CD14-positive monocyte (primary cell): Measurements from ENCODE around the gene TGM4. TPM values are rescaled to one million over a fixed set of nuclear protein-coding genes. Genes with fewer than 3 reads are reported as not detected.
A peak's percentile ranks its signal among the peaks of the same experiment; 100 is the strongest.

Experiments
- DNase-seq, 3 donors: peaks; one replicate each; pipeline ENCODE4 v3.0.0-alpha.2; 2011 to 2022
- H2AFZ ChIP-seq: 2 replicates; pipeline ENCODE4 v1.6.0; 2012; ENCODE audit warnings: mild to moderate bottlenecking, low read depth, low read length, inconsistent platforms; ENCODE audit not compliant: insufficient read depth, poor library complexity, severe bottlenecking
- H3K27ac ChIP-seq, 2 donors: 1 replicate in 1 of 2; 2 replicates in 1 of 2; pipeline ENCODE4 v1.5.1; 2012 to 2013; ENCODE audit warnings: low read length in 2 of 2, control low read depth in 1 of 2, inconsistent platforms in 1 of 2, low read depth in 1 of 2, mild to moderate bottlenecking in 1 of 2
- H3K27me3 ChIP-seq, 2 donors: one replicate each; pipeline versions ENCODE4 v1.6.0 to v1.6.1; 2011 to 2013; ENCODE audit warnings: low read length in 2 of 2; ENCODE audit not compliant: control insufficient read depth in 2 of 2, insufficient read depth in 2 of 2
- H3K36me3 ChIP-seq, 2 donors: replicated peaks in 1 of 2; 1 replicate in 1 of 2; 2 replicates in 1 of 2; pipeline versions ENCODE4 v1.5.1 to v1.6.1; 2012 to 2013; ENCODE audit warnings: low read length in 2 of 2, control low read depth in 1 of 2, inconsistent platforms in 1 of 2, mild to moderate bottlenecking in 1 of 2; ENCODE audit not compliant: insufficient read depth in 2 of 2, control insufficient read depth in 1 of 2
- H3K4me1 ChIP-seq, 2 donors: 1 replicate in 1 of 2; 2 replicates in 1 of 2; pipeline versions ENCODE4 v1.5.1 to v1.6.1; 2012 to 2013; ENCODE audit warnings: low read length in 2 of 2, control low read depth in 1 of 2, inconsistent platforms in 1 of 2, mild to moderate bottlenecking in 1 of 2, moderate library complexity in 1 of 2; ENCODE audit not compliant: insufficient read depth in 2 of 2, control insufficient read depth in 1 of 2
- H3K4me2 ChIP-seq: replicated peaks from 2 replicates; pipeline ENCODE3; 2012; ENCODE audit warnings: low read length, moderate library complexity, mild to moderate bottlenecking; ENCODE audit not compliant: poor library complexity, severe bottlenecking; ENCODE audit errors: extremely low read depth
- H3K4me3 ChIP-seq, 3 experiments: fragments of 200-600 bp in 1 of 3; sonication (generic) in 1 of 3; replicated peaks in 1 of 3; 1 replicate in 2 of 3; 2 replicates in 1 of 3; pipeline ENCODE4 v1.5.1; 2011 to 2013; ENCODE audit warnings: low read length in 3 of 3, mild to moderate bottlenecking in 3 of 3, control low read depth in 2 of 3, low read depth in 2 of 3, inconsistent platforms in 1 of 3, moderate library complexity in 1 of 3
- H3K79me2 ChIP-seq: 2 replicates; pipeline ENCODE4 v1.6.0; 2012; ENCODE audit warnings: mild to moderate bottlenecking, control low read depth, inconsistent platforms, low read length, moderate library complexity; ENCODE audit not compliant: insufficient read depth
- H3K9ac ChIP-seq: 2 replicates; pipeline ENCODE4 v1.6.0; 2017; ENCODE audit warnings: low read length, mild to moderate bottlenecking; ENCODE audit not compliant: insufficient read depth, poor library complexity, severe bottlenecking
- H3K9me3 ChIP-seq, 2 donors: replicated peaks in 1 of 2; 1 replicate in 1 of 2; 2 replicates in 1 of 2; pipeline versions ENCODE4 v1.5.1 to v1.6.1; 2012 to 2013; ENCODE audit warnings: low read length in 2 of 2, control low read depth in 1 of 2; ENCODE audit not compliant: control insufficient read depth in 1 of 2, insufficient read depth in 1 of 2
- H4K20me1 ChIP-seq: 2 replicates; pipeline ENCODE4 v1.6.0; 2012; ENCODE audit warnings: mild to moderate bottlenecking, low read length, control low read depth, moderate library complexity; ENCODE audit not compliant: insufficient read depth
- H3K27ac Mint-ChIP-seq, 7 donors: one replicate each; pipeline ENCODE4 v1.8.0; 2020; ENCODE audit warnings: mild to moderate bottlenecking in 7 of 7, mixed read lengths in 7 of 7, moderate library complexity in 6 of 7, inconsistent platforms in 2 of 7
- H3K27me3 Mint-ChIP-seq, 3 donors: one replicate each; pipeline ENCODE4 v1.8.0; 2021 to 2022; ENCODE audit warnings: low read depth in 3 of 3, mild to moderate bottlenecking in 3 of 3, mixed read lengths in 3 of 3, moderate library complexity in 3 of 3, inconsistent platforms in 1 of 3
- H3K36me3 Mint-ChIP-seq, 2 donors: one replicate each; pipeline ENCODE4 v1.8.0; 2020; ENCODE audit warnings: mixed read lengths in 2 of 2, inconsistent platforms in 1 of 2, mild to moderate bottlenecking in 1 of 2
- H3K4me1 Mint-ChIP-seq: one replicate; pipeline ENCODE4 v1.8.0; 2020; ENCODE audit warnings: mild to moderate bottlenecking, mixed read lengths
- H3K4me3 Mint-ChIP-seq, 2 donors: one replicate each; pipeline ENCODE4 v1.8.0; 2020; ENCODE audit warnings: mild to moderate bottlenecking in 2 of 2, mixed read lengths in 2 of 2, moderate library complexity in 1 of 2
- H3K9me3 Mint-ChIP-seq, 7 donors: one replicate each; pipeline ENCODE4 v1.8.0; 2020 to 2022; ENCODE audit warnings: mixed read lengths in 7 of 7, mild to moderate bottlenecking in 6 of 7, moderate library complexity in 6 of 7, inconsistent platforms in 2 of 7
- CTCF ChIP-seq: fragments of 200-600 bp; IDR thresholded peaks from one replicate; pipeline ENCODE4 v1.8.0; 2022; ENCODE audit warnings: antibody characterized with exemption, mild to moderate bottlenecking
- WGBS: methylation state at CpG from one replicate; pipeline ENCODE4 v1.1.5; 2013; ENCODE audit warnings: missing lambda C conversion rate; ENCODE audit not compliant: insufficient coverage; 5-methylcytosine and 5-hydroxymethylcytosine counted together
- intact Hi-C, 2 donors: fragments of 100-400 bp; cut with micrococcal nuclease; formaldehyde crosslinking; loops; one replicate each; pipeline versions ENCODE4 v1.15.0 to v1.15.1; 2023
- polyA plus RNA-seq, 3 donors: library from polyadenylated mRNA; depleted of rRNA in 1 of 3; unstranded in 2 of 3; stranded (reverse) in 1 of 3; fragments of 300-500 nt in 2 of 3; fragments of >200 nt in 1 of 3; fragmentation: Illumina TruSeq in 2 of 3; gene quantifications; 1 replicate in 2 of 3; 2 replicates in 1 of 3; pipeline ENCODE4 v1.2.3, GENCODE V29; 2012 to 2021

Gene TGM4
- polyA plus RNA-seq, 3 donors = 0.04 TPM; not detected in 2

DNA sequence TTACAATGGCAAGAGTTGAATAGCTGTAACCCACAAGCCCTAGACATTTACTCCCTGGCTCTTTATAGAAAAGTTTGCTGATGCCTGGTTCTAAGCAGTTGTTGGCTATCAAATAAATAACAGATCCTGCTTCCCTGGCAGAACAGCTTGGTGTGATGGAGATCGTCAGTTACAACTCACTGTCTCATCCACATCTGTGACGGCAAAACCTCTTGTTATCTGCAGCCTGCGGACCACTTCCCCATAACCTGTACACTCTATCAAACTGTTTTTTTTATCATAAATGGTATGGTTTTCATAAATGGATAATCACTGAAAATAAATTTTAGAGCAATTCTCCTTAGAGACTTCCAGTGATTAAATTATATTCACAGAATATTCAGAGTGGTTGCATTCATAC is 87.5 kb downstream of the TGM4 start:
- DNase-seq = no peak
- Histone ChIP-seq H3K4me2 (no peak overlapping the region), H4K20me1 (peaks cover 83% of the 10 kb centered on the region), H3K27me3 (no peaks in the 10 kb centered on the region), H2AFZ (no peak overlapping the region), H3K27ac (no peak overlapping the region), H3K4me1 (peaks cover 38 to 61% of the 10 kb centered on the region in 2 donors), H3K9ac (no peak overlapping the region), H3K36me3 (peaks cover 18 to 28% of the 10 kb centered on the region in 2 donors), H3K9me3 (no peaks in the 10 kb centered on the region), H3K4me3 (no peak overlapping the region), H3K79me2 (peaks cover 99% of the 10 kb centered on the region)
- H3K9me3 Mint-ChIP-seq = no peaks in the 10 kb centered on the region
- WGBS = no CpG with 5 or more reads among the region's 3 CpGs
- peaks cover 24 to 32% of the 10 kb centered on the region in 2 donors for H3K36me3 Mint-ChIP-seq
- H3K4me3 Mint-ChIP-seq = no peak overlapping the region
- intact Hi-C loops = no loop called here
- peaks cover 0 to 2% (median 0%) of the 10 kb centered on the region in 3 donors for H3K27me3 Mint-ChIP-seq
- TF ChIP-seq CTCF = no peak
- H3K4me1 Mint-ChIP-seq = peaks cover 62% of the 10 kb centered on the region
- peak overlapping the region in 1 of 7 donors; percentile 43 for H3K27ac Mint-ChIP-seq

- Histone ChIP-seq H3K27ac (no peak overlapping the region), H4K20me1 (peaks cover 91% of the 10 kb centered on the region), H3K9me3 (no peaks in the 10 kb centered on the region), H2AFZ (no peak overlapping the region), H3K9ac (no peak overlapping the region), H3K4me3 (no peak overlapping the region), H3K27me3 (no peaks in the 10 kb centered on the region), H3K36me3 (peaks cover 14 to 19% of the 10 kb centered on the region in 2 donors), H3K4me2 (no peak overlapping the region), H3K4me1 (peaks cover 47 to 70% of the 10 kb centered on the region in 2 donors), H3K79me2 (peaks cover 99% of the 10 kb centered on the region)
- Mint-ChIP-seq H3K4me1 (peaks cover 68% of the 10 kb centered on the region), H3K27me3 (peaks cover 0 to 2% (median 0%) of the 10 kb centered on the region in 3 donors), H3K36me3 (peaks cover 16 to 23% of the 10 kb centered on the region in 2 donors), H3K4me3 (no peak overlapping the region), H3K9me3 (no peaks in the 10 kb centered on the region), H3K27ac (peak overlapping the region in 2 of 7 donors; percentile 3 to 76)
- TF ChIP-seq CTCF = no peak
- DNase-seq = no peak
- intact Hi-C loops = no loop called here
- 100% methylated on average over 4 of the region's 6 CpGs for WGBS
Measured at GRCh38 chr3:44962621-44963393, 88.4 kb downstream of the TGM4 start.
